ENCODE measurements around the gene PHACTR1. TPM values are rescaled to one million over a fixed set of nuclear protein-coding genes. Genes with fewer than 3 reads are reported as not detected.

Gene PHACTR1
- total RNA-seq, 1 experiment from 2014 or later, result 2.9 TPM

GRCh38 chr6:13273202-13273930 lies 556.8 kb downstream of the PHACTR1 start:
- in situ Hi-C loops (cut with HindIII; ENCODE audit: low pct_unique_long_range_greater_than_20kb, low sequenced_read_pairs), result no loop called here
- DNase-seq (ENCODE audit: low read depth, low spot score), result no peak

GRCh38 chr6:13273931-13274706 lies 557.6 kb downstream of the PHACTR1 start:
- in situ Hi-C loops (cut with HindIII; ENCODE audit: low pct_unique_long_range_greater_than_20kb, low sequenced_read_pairs), result no loop called here
- DNase-seq (ENCODE audit: low read depth, low spot score), result no peak

- in situ Hi-C loops (cut with HindIII; ENCODE audit: low pct_unique_long_range_greater_than_20kb, low sequenced_read_pairs), result no loop called here
Measured at GRCh38 chr6:13274707-13275434, 558.3 kb downstream of the PHACTR1 start.

GRCh38 chr6:13275435-13275989 lies 558.9 kb downstream of the PHACTR1 start:
- in situ Hi-C loops (cut with HindIII; ENCODE audit: low pct_unique_long_range_greater_than_20kb, low sequenced_read_pairs), result no loop called here
- no peak for DNase-seq (ENCODE audit: low read depth, low spot score)

More at GRCh38 chr6:13274707-13275434, 558.3 kb downstream of the PHACTR1 start:
- DNase-seq (ENCODE audit: low read depth, low spot score), result no peak

- no peak for DNase-seq (ENCODE audit: low read depth, low spot score)
- in situ Hi-C loops (cut with HindIII; ENCODE audit: low pct_unique_long_range_greater_than_20kb, low sequenced_read_pairs), result no loop called here
Measured at GRCh38 chr6:13277231-13277630, 560.7 kb downstream of the PHACTR1 start.

GRCh38 chr6:13278164-13278563 lies 561.6 kb downstream of the PHACTR1 start:
- DNase-seq (ENCODE audit: low read depth, low spot score), result peak; percentile 63
- in situ Hi-C loops (cut with HindIII; ENCODE audit: low pct_unique_long_range_greater_than_20kb, low sequenced_read_pairs), result no loop called here

- DNase-seq (ENCODE audit: low read depth, low spot score), result peak; percentile 69
- in situ Hi-C loops (cut with HindIII; ENCODE audit: low pct_unique_long_range_greater_than_20kb, low sequenced_read_pairs), result no loop called here
Measured at GRCh38 chr6:13278991-13279390, 562.4 kb downstream of the PHACTR1 start.

GRCh38 chr6:13280254-13280653 lies 563.7 kb downstream of the PHACTR1 start:
- in situ Hi-C loops (cut with HindIII; ENCODE audit: low pct_unique_long_range_greater_than_20kb, low sequenced_read_pairs), result no loop called here
- no peak for DNase-seq (ENCODE audit: low read depth, low spot score)

GRCh38 chr6:13281686-13282085 lies 565.1 kb downstream of the PHACTR1 start:
- DNase-seq (ENCODE audit: low read depth, low spot score), result peak; percentile 30
- in situ Hi-C loops (cut with HindIII; ENCODE audit: low pct_unique_long_range_greater_than_20kb, low sequenced_read_pairs), result no loop called here

- peak; percentile 19 for DNase-seq (ENCODE audit: low read depth, low spot score)
- in situ Hi-C loops (cut with HindIII; ENCODE audit: low pct_unique_long_range_greater_than_20kb, low sequenced_read_pairs), result no loop called here
Measured at GRCh38 chr6:13282393-13283069, 566.0 kb downstream of the PHACTR1 start.

- DNase-seq (ENCODE audit: low read depth, low spot score), result peak; percentile 21
- in situ Hi-C loops (cut with HindIII; ENCODE audit: low pct_unique_long_range_greater_than_20kb, low sequenced_read_pairs), result no loop called here
Measured at GRCh38 chr6:13283331-13283730, 566.8 kb downstream of the PHACTR1 start.

GRCh38 chr6:13284646-13285045 lies 568.1 kb downstream of the PHACTR1 start:
- no peak for DNase-seq (ENCODE audit: low read depth, low spot score)
- in situ Hi-C loops (cut with HindIII; ENCODE audit: low pct_unique_long_range_greater_than_20kb, low sequenced_read_pairs), result no loop called here

GRCh38 chr6:13285705-13286104 lies 569.1 kb downstream of the PHACTR1 start:
- in situ Hi-C loops (cut with HindIII; ENCODE audit: low pct_unique_long_range_greater_than_20kb, low sequenced_read_pairs), result no loop called here
- DNase-seq (ENCODE audit: low read depth, low spot score), result no peak

- DNase-seq (ENCODE audit: low read depth, low spot score), result peak; percentile 47
- in situ Hi-C loops (cut with HindIII; ENCODE audit: low pct_unique_long_range_greater_than_20kb, low sequenced_read_pairs), result no loop called here
Measured at GRCh38 chr6:13286181-13286580, 569.6 kb downstream of the PHACTR1 start.

GRCh38 chr6:13287104-13287503 lies 570.5 kb downstream of the PHACTR1 start:
- no peak for DNase-seq (ENCODE audit: low read depth, low spot score)
- in situ Hi-C loops (cut with HindIII; ENCODE audit: low pct_unique_long_range_greater_than_20kb, low sequenced_read_pairs), result no loop called here

- DNase-seq (ENCODE audit: low read depth, low spot score), result no peak
- in situ Hi-C loops (cut with HindIII; ENCODE audit: low pct_unique_long_range_greater_than_20kb, low sequenced_read_pairs), result no loop called here
Measured at GRCh38 chr6:13288481-13288880, 571.9 kb downstream of the PHACTR1 start.

- peak; percentile 64 for DNase-seq (ENCODE audit: low read depth, low spot score)
- in situ Hi-C loops (cut with HindIII; ENCODE audit: low pct_unique_long_range_greater_than_20kb, low sequenced_read_pairs), result no loop called here
Measured at GRCh38 chr6:13288969-13289391, 572.4 kb downstream of the PHACTR1 start.

All from SK-MEL-5 (cell line).